Natural killer cell treated with Interleukin-12 subunit alpha and Interleukin-12 subunit beta and Interleukin-15 and Interleukin-18, amount 100 ng/mL, for 72 hours (primary cell): ENCODE results near the gene ZKSCAN2. TPM values are rescaled to one million over a fixed set of nuclear protein-coding genes. Genes with fewer than 3 reads are reported as not detected.

Experiments used
- ATAC-seq, 2 donors: fragments of 150-1000 bp; cut with Tn5 transposase in 1 of 2; sonication (Bioruptor Pico), chemical (Tn5 transposase) in 1 of 2; 2 replicates each; pipeline ENCODE4 v1.10.0; 2021
- DNase-seq: peaks from one replicate; pipeline ENCODE4 v3.0.0; 2022; ENCODE audit warnings: low spot score
- H3K27ac Mint-ChIP-seq, 2 donors: 1 replicate in 1 of 2; 2 replicates in 1 of 2; pipeline ENCODE4 v1.8.0; 2022; ENCODE audit warnings: mixed read lengths in 2 of 2, mild to moderate bottlenecking in 1 of 2, moderate library complexity in 1 of 2
- H3K27me3 Mint-ChIP-seq, 2 donors: 1 replicate in 1 of 2; 2 replicates in 1 of 2; pipeline ENCODE4 v1.8.0; 2022; ENCODE audit warnings: mixed read lengths in 2 of 2
- H3K36me3 Mint-ChIP-seq: one replicate; pipeline ENCODE4 v1.8.0; 2022; ENCODE audit warnings: mixed read lengths
- H3K4me1 Mint-ChIP-seq, 2 donors: 1 replicate in 1 of 2; 2 replicates in 1 of 2; pipeline ENCODE4 v1.8.0; 2022; ENCODE audit warnings: low read depth in 2 of 2, mixed read lengths in 2 of 2, mild to moderate bottlenecking in 1 of 2
- H3K4me3 Mint-ChIP-seq: one replicate; pipeline ENCODE4 v1.8.0; 2022; ENCODE audit warnings: mixed read lengths
- H3K9me3 Mint-ChIP-seq: 2 replicates; pipeline ENCODE4 v1.8.0; 2022; ENCODE audit warnings: mixed read lengths
- total RNA-seq, 2 donors: library from RNA; stranded (reverse); gene quantifications; one replicate each; pipeline ENCODE4 v1.2.3, GENCODE V29; 2022

ZKSCAN2 gene
- total RNA-seq, result 1 to 10 TPM; 4.5 to 4.7 TPM

- peak within 1 kb of the TSS; percentile 98 for H3K4me3 Mint-ChIP-seq
- peak; percentile 94 to 96 for ATAC-seq
- peaks cover 40 to 41% of the 10 kb centered on the region in 2 donors for H3K4me1 Mint-ChIP-seq
Measured at GRCh38 chr16:25257470-25257955, at the start of gene ZKSCAN2. ZKSCAN2 (minus strand) TSS chr16:25257845; CDS start chr16:25257127, 718 bp downstream.

GRCh38 chr16:25299792-25300590 lies 42.3 kb upstream of the ZKSCAN2 start:
- no peak for DNase-seq

More at GRCh38 chr16:25257470-25257955, at the start of gene ZKSCAN2:
- peak within 1 kb of the TSS; percentile 95 to 97 for H3K27ac Mint-ChIP-seq
- no peaks in the 10 kb centered on the region for H3K27me3 Mint-ChIP-seq
- no peaks in the 10 kb centered on the region for H3K9me3 Mint-ChIP-seq
- DNase-seq, result peak; percentile 92
- H3K36me3 Mint-ChIP-seq, result peaks cover 10% of the 10 kb centered on the region

GRCh38 chr16:25298165-25298872 lies 40.7 kb upstream of the ZKSCAN2 start:
- no peak for DNase-seq
- ATAC-seq, result no peak
- Mint-ChIP-seq H3K27ac (no peak overlapping the region), H3K9me3 (no peaks in the 10 kb centered on the region), H3K36me3 (no peaks in the 10 kb centered on the region), H3K4me1 (no peaks in the 10 kb centered on the region), H3K27me3 (peaks cover 0 to 5% of the 10 kb centered on the region in 2 donors), H3K4me3 (no peak overlapping the region)

More at GRCh38 chr16:25299792-25300590, 42.3 kb upstream of the ZKSCAN2 start:
- H3K9me3 Mint-ChIP-seq, result no peaks in the 10 kb centered on the region
- H3K27me3 Mint-ChIP-seq, result peaks cover 8 to 10% of the 10 kb centered on the region in 2 donors
- H3K27ac Mint-ChIP-seq, result no peak overlapping the region
- H3K4me1 Mint-ChIP-seq, result no peaks in the 10 kb centered on the region
- H3K36me3 Mint-ChIP-seq, result no peaks in the 10 kb centered on the region
- H3K4me3 Mint-ChIP-seq, result no peak overlapping the region
- no peak for ATAC-seq

GRCh38 chr16:25297151-25297787 lies 39.6 kb upstream of the ZKSCAN2 start:
- peaks cover 0 to 3% of the 10 kb centered on the region in 2 donors for H3K4me1 Mint-ChIP-seq
- no peaks in the 10 kb centered on the region for H3K36me3 Mint-ChIP-seq
- H3K9me3 Mint-ChIP-seq, result no peaks in the 10 kb centered on the region
- no peak overlapping the region for H3K4me3 Mint-ChIP-seq
- DNase-seq (no peak), ATAC-seq (no peak)
- H3K27ac Mint-ChIP-seq, result no peak overlapping the region
- H3K27me3 Mint-ChIP-seq, result peaks cover 0 to 2% of the 10 kb centered on the region in 2 donors

GRCh38 chr16:25291580-25291979 lies 33.9 kb upstream of the ZKSCAN2 start:
- Mint-ChIP-seq H3K27ac (no peak overlapping the region), H3K9me3 (no peaks in the 10 kb centered on the region), H3K36me3 (no peaks in the 10 kb centered on the region), H3K4me1 (peaks cover 0 to 3% of the 10 kb centered on the region in 2 donors), H3K27me3 (no peaks in the 10 kb centered on the region), H3K4me3 (no peak overlapping the region)
- DNase-seq (no peak), ATAC-seq (no peak)

GRCh38 chr16:25289466-25289865 lies 31.8 kb upstream of the ZKSCAN2 start:
- H3K27me3 Mint-ChIP-seq, result no peaks in the 10 kb centered on the region
- H3K4me1 Mint-ChIP-seq, result peaks cover 0 to 3% of the 10 kb centered on the region in 2 donors
- H3K4me3 Mint-ChIP-seq, result no peak overlapping the region
- peaks cover 5% of the 10 kb centered on the region for H3K9me3 Mint-ChIP-seq
- DNase-seq (no peak), ATAC-seq (no peak)
- no peak overlapping the region for H3K27ac Mint-ChIP-seq
- H3K36me3 Mint-ChIP-seq, result peaks cover under 1% of the 10 kb centered on the region

- H3K4me3 Mint-ChIP-seq, result no peak overlapping the region
- H3K4me1 Mint-ChIP-seq, result peaks cover 0 to 4% of the 10 kb centered on the region in 2 donors
- H3K9me3 Mint-ChIP-seq, result peaks cover 4% of the 10 kb centered on the region
- H3K27me3 Mint-ChIP-seq, result no peaks in the 10 kb centered on the region
- no peak overlapping the region for H3K27ac Mint-ChIP-seq
- H3K36me3 Mint-ChIP-seq, result peaks cover 11% of the 10 kb centered on the region
- ATAC-seq (no peak), DNase-seq (no peak)
Measured at GRCh38 chr16:25279491-25279890, 21.8 kb upstream of the ZKSCAN2 start.

- Mint-ChIP-seq H3K9me3 (no peaks in the 10 kb centered on the region), H3K27ac (no peak overlapping the region), H3K27me3 (no peaks in the 10 kb centered on the region), H3K36me3 (no peaks in the 10 kb centered on the region), H3K4me3 (no peak overlapping the region), H3K4me1 (peaks cover 2 to 12% of the 10 kb centered on the region in 2 donors)
- ATAC-seq (no peak), DNase-seq (no peak)
Measured at GRCh38 chr16:25271421-25271820, 13.8 kb upstream of the ZKSCAN2 start.

GRCh38 chr16:25270577-25270976 lies 12.9 kb upstream of the ZKSCAN2 start:
- no peaks in the 10 kb centered on the region for H3K27me3 Mint-ChIP-seq
- H3K4me3 Mint-ChIP-seq, result no peak overlapping the region
- H3K36me3 Mint-ChIP-seq, result no peaks in the 10 kb centered on the region
- H3K27ac Mint-ChIP-seq, result no peak overlapping the region
- no peak for DNase-seq
- ATAC-seq, result no peak
- no peaks in the 10 kb centered on the region for H3K9me3 Mint-ChIP-seq
- peaks cover 2 to 20% of the 10 kb centered on the region in 2 donors for H3K4me1 Mint-ChIP-seq

- no peak overlapping the region for H3K4me3 Mint-ChIP-seq
- no peaks in the 10 kb centered on the region for H3K27me3 Mint-ChIP-seq
- ATAC-seq (no peak), DNase-seq (no peak)
- H3K36me3 Mint-ChIP-seq, result no peaks in the 10 kb centered on the region
- H3K4me1 Mint-ChIP-seq, result peaks cover 6 to 24% of the 10 kb centered on the region in 2 donors
- no peak overlapping the region for H3K27ac Mint-ChIP-seq
- H3K9me3 Mint-ChIP-seq, result no peaks in the 10 kb centered on the region
Measured at GRCh38 chr16:25269879-25270278, 12.2 kb upstream of the ZKSCAN2 start.

GRCh38 chr16:25265968-25266367 lies 8.3 kb upstream of the ZKSCAN2 start:
- no peak for ATAC-seq
- Mint-ChIP-seq H3K36me3 (peaks cover 4% of the 10 kb centered on the region), H3K27me3 (no peaks in the 10 kb centered on the region), H3K27ac (no peak overlapping the region), H3K4me3 (no peak overlapping the region), H3K4me1 (peaks cover 17 to 28% of the 10 kb centered on the region in 2 donors), H3K9me3 (no peaks in the 10 kb centered on the region)
- DNase-seq, result no peak

GRCh38 chr16:25264597-25264996 lies 7.0 kb upstream of the ZKSCAN2 start:
- H3K27ac Mint-ChIP-seq, result no peak overlapping the region
- peaks cover 4% of the 10 kb centered on the region for H3K36me3 Mint-ChIP-seq
- no peak overlapping the region for H3K4me3 Mint-ChIP-seq
- no peaks in the 10 kb centered on the region for H3K27me3 Mint-ChIP-seq
- no peak for ATAC-seq
- no peaks in the 10 kb centered on the region for H3K9me3 Mint-ChIP-seq
- peaks cover 22 to 30% of the 10 kb centered on the region in 2 donors for H3K4me1 Mint-ChIP-seq
- DNase-seq, result no peak

GRCh38 chr16:25260416-25260815 lies 2.8 kb upstream of the ZKSCAN2 start:
- no peaks in the 10 kb centered on the region for H3K27me3 Mint-ChIP-seq
- H3K9me3 Mint-ChIP-seq, result no peaks in the 10 kb centered on the region
- no peak overlapping the region for H3K27ac Mint-ChIP-seq
- peaks cover 14% of the 10 kb centered on the region for H3K36me3 Mint-ChIP-seq
- ATAC-seq (no peak), DNase-seq (no peak)
- H3K4me1 Mint-ChIP-seq, result peaks cover 44 to 46% of the 10 kb centered on the region in 2 donors
- H3K4me3 Mint-ChIP-seq, result no peak overlapping the region

GRCh38 chr16:25258861-25259179 lies 1.2 kb upstream of the ZKSCAN2 start:
- no peak for DNase-seq
- H3K4me1 Mint-ChIP-seq, result peaks cover 37 to 41% of the 10 kb centered on the region in 2 donors
- H3K36me3 Mint-ChIP-seq, result peaks cover 10% of the 10 kb centered on the region
- H3K27me3 Mint-ChIP-seq, result no peaks in the 10 kb centered on the region
- ATAC-seq, result no peak
- peak overlapping the region; percentile 95 to 97 for H3K27ac Mint-ChIP-seq
- peak overlapping the region; percentile 98 for H3K4me3 Mint-ChIP-seq
- H3K9me3 Mint-ChIP-seq, result no peaks in the 10 kb centered on the region
